Stimulated activated CD4-positive, alpha-beta T cell treated with anti-CD3 and anti-CD28 coated beads, TNF-alpha, amount 100 ng/mL, for 24 hours (primary cell): ENCODE data around the gene CCSER1.
"Not testable (repeated sequence)": the region's sequence is repeated elsewhere in the genome, so short reads cannot be mapped to it uniquely, and the experiment has no call there.

Source experiments
- DNase-seq, 3 experiments: peaks; one replicate each; pipeline ENCODE4 v3.0.0-alpha.2; 2020; ENCODE audit warnings: low read depth in 3 of 3

The CCSER1 gene

DNA sequence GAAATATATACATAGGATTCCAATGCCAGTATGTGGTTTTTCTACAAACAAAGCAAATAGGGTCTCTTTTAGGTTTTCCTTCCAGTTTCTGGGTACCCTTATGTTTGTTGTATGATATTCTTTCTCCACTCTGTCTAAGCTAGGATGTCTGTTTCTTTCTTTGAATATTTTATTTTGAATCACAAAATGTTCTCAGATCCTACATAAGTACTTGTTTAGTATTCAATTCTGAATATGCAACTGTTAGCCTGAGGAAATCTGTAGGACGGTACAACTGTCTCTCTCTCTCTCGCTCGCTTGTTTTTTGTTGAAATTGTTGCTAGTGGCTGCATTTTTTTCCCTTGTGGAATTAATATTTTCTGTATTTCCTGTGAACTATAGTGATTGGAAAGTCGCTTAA lies 163.2 kb downstream of the CCSER1 start:
- DNase-seq = no peak

DNA sequence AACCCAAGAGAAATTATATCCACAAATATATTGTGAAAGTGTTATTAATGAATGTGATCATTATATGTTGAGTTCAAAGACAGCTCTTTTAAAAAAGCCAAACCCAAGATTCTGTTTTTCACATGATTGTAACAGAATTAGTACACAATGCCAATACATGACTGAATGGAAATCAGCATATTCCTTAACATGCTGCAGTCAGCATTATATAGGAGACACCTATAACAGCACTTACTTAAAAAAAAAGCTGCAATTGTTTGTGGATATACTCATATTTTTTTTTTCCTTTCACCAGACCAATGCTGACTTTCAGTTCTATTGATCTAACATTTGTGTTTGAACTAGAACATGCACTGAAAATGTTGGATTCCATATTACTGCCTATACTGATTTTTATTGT lies 165.2 kb downstream of the CCSER1 start:
- no peak for DNase-seq

DNA sequence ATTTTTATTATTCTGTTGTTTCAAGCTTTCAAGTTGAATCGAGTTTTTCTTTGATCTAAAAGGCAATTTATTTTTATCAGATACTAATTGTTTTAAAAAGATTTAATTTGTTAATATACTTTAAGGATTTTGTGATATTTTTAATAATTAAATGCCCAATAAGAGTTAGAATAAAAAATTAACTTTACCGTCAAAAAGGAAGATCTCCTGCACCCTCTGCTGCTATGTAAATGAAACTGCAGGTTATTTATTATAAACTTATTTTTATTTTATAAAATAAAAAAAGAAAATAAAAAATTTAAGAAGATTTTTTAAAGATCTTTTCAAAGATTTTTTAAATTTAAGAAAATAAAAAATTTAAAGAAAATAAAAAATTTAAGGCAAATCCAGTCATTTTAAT lies 166.1 kb downstream of the CCSER1 start:
- DNase-seq = no peak

DNA sequence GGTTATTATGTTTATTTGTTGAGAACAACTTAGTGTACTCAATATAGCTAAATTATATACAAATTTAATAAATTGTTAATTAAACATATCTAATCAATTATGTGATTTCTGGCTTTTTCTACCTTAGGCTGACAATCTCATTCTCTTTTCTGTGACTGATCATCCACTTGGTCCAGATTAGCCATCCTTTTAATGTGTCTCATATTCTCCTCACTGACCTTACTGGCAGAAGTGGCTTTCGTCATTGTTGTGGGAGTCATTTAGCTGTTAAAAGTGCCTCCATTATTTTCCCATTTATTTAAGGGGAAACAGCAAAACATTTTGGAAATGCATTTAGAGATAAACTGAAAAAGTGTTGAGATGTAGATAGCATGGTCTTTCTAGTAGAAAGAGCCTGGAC lies 172.2 kb downstream of the CCSER1 start:
- DNase-seq = no peak

DNA sequence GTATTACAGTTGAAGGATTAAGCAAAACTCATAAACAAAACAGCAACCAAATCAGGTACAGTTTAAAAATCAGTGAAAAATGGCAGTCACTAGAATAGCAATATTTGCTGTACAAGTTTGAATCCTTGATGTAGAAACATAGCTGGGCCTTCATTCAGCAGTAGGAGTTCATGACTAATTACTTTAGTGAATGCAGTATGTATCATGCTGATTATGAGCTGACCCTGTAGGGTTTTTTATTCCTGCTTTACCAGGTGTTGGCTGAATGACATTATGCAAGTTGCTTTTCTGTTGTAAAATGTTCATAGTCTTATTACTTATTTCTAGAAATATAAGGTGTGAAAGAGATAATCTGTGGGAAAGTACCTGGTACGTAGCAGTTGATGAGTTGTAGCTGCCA lies 179.6 kb downstream of the CCSER1 start:
- DNase-seq = no peak

DNA sequence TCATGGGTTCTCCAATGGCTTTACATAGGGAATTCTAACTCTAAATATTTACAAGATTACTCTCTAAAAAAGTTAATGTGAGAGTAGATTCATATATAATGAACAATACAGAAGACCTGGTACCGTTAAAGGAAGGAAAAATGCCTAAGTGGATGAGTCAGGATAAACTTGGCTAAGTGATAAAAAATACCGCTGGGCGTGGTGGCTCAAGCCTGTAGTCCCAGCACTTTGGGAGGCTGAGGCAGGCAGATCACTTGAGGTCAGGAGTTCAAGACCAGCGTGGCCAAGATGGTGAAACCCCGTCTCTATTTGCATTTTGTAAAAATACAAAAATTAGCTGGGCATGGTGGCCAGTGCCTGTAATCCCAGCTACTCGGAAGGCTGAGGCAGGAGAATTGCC lies 189.9 kb downstream of the CCSER1 start:
- not testable (repeated sequence) for DNase-seq

DNA sequence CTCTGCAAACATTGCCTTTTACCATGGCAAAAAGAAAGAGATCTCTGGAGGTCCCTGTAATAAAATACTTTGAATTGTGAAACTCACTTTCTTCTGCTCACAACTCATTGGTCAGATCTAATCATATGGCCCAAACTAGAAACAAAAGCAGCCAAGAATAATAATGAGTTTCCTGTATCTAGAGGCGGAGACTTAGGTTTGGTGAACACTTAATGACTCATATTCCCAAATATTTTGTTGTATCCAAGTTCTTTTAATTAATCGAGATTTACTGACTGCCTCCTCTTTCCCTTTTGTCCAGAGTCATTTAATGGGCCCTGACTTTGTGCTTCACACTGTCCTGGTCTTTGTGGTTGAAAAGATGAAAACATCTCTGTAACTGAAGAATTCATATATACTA lies 190.6 kb downstream of the CCSER1 start:
- no peak for DNase-seq

DNA sequence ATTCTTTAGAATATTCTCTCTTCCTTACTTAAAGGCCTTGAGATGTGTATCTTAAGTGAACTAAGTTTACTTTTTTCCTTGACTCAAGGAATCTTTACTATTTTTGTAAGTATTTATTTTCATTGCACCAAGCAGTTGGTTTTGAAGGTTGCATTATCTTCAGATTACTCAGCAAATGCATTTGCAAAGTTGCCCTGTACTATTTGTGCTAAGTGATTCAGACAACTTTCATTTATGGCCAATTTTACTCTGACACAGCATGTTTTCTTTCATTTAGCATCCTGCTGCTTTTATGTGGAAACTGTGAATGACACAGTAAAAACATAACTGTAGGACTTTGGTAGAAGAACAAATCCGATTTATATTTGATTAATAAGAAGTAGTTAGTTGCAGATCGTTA lies 191.0 kb downstream of the CCSER1 start:
- DNase-seq = no peak

DNA sequence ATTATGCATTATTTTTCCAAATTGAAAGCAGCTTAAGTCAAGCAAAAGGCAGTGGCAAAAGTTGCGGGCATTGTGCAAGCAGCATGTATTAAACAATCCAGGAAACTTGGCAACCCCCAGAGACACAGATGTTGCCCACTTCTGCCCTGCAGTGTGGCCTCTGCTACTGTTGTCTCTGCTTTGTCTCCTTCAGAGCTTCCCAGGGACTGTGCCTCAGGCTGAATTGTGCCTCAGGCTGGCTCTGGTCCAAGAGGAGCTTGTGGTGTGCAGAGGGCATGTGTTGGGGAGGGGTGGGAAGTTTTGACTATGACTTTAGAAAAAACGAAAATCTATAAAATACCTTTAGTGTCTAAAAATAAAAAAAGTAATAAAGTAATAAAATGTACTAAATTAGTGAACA lies 201.4 kb downstream of the CCSER1 start:
- no peak for DNase-seq

DNA sequence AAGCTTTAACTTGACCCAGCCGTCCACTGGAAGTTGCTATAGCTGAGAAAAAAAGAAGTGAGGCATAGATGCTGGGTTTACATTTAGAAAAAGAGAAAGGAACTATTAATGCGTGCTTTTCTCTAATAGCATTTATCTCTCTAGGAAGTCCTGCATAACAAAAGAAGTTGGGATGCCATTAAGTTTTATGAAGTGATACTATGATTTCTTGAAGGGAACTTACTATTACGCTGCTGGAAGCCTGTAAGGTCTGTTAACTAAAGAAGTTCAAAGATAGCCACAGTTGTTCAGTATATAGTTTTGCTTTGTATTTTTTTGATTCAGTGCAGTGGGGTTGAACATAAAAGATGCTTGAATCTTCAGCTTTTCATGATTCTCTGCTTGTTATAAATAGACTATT lies 203.4 kb downstream of the CCSER1 start:
- DNase-seq = no peak

DNA sequence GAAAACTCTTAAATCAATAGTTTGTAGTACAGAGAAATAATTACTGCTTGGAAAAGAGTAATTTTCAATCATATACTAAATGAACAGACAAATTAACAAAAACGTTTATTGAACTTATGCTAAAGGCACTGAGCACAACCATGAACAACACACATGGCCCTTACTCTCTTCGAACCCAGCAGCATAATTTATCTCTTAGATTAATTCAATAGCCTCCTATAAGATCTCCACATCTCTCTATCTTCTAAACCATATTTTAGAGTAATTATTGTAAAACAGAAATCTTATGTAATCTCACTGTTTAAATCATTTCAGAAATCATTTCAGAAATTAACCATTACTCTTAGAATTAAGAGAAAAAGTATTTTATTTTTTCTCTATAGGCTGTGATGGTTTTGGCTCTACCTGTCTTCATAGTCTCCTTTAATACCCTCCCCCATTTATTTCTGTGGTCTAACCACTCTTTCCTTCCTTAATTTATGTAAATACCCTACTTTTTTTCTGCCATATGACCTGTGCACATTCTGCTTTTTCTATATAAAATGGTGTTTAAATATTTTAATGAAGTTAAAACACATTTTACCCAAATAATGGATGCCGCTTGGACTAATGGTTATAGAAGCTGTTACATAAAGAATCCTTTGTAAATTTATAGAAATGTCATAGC lies 218.5 kb downstream of the CCSER1 start:
- no peak for DNase-seq

DNA sequence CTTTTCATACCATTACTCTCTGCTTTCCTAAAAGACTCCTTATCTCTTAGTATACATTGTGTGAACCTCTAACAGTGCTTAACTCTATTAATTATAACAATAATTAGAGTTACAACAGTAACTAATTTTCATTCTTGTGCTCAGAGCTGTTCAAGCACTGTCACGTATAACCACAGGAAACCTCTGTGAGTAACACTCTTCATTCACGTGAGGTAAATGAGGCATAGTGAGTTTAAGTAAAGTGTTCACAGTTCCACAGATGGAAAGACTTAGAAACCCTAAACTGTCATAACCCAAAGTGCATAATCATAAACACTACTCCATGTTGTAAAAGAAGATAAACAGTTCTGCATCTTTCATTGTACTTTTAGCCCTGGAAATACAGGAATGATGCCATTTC lies 222.4 kb downstream of the CCSER1 start:
- DNase-seq = no peak

DNA sequence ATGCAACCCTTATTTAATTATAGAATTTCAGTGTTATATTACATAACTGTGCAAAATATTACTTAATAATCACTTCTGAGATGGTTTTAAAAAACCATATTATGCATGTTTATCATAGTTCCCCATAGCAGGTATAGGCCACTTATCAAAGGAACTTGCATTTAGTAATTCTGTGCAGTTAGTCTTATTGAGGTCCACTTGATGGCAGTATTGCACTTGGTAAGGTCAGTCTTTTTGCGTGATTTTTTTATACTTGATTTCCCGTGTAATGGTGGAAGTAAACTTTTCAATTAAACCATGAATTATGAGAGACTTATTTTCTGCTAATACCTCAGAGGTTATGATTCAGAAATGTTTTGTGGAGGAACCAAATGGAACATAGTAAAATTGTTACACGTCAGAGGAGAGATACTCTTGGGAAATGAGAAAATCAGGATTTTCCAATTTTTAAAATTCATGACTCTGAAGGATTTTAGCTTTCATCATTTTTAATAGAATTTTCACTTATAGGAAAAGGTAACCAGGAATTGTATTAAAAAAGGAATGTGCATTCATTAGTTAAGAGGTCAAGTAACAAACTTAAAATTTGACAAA lies 230.0 kb downstream of the CCSER1 start:
- no peak for DNase-seq

DNA sequence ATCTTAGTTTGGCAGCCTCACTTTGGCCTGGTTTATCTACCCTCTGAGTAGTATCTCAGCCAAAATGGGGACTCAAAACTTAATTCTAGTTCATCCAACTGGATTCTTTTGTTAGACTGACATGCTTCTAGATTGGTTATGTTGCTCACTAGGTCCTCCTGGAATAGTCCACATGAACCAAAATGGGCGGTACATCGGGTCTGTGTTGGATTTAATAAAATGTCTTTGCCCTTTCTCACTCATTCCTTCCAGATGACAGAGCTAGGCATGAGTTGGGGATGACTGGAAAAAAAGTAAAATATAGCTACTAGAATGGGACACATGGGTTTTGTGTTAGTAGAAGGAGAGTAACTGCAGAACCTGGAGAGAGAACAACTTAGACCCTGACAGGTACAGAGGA lies 247.9 kb downstream of the CCSER1 start:
- DNase-seq = no peak

DNA sequence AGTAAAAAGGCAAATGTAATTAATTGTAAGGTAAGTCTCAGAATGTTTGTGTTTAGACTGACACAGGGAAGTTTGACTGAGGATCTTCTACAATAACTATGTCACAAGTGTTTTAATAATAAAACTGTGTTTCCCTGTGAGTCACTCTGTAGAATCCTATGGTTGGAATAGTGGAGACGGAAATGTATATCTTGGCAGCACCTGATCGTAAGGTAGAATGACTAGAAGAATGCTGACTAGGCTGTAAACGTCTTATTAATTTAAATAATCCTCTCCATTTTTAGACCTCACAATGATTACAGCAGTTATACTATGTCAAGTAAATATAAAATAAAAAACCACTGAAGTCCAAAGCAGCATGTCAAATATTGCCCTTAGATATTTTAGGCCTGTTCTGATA lies 266.0 kb downstream of the CCSER1 start:
- DNase-seq = no peak

DNA sequence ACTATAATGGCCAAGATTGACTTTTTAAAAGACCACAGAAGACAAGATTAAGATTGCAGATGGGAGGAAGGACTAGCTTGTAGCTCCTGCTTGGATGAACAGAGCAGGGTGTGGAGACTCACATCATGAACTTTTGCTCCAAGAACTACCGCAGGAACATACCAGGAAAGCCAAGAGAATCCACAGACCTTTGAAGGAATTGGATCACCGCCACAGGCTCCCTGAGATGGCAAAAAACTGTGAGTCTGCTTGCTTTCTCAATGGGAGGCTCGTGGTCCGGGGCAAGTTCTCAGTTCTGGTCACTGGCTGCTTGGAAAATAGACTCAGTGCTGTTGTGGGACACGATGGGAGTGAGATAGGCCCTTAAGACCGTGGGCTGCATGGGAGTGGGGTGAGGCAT lies 276.6 kb downstream of the CCSER1 start:
- no peak for DNase-seq

DNA sequence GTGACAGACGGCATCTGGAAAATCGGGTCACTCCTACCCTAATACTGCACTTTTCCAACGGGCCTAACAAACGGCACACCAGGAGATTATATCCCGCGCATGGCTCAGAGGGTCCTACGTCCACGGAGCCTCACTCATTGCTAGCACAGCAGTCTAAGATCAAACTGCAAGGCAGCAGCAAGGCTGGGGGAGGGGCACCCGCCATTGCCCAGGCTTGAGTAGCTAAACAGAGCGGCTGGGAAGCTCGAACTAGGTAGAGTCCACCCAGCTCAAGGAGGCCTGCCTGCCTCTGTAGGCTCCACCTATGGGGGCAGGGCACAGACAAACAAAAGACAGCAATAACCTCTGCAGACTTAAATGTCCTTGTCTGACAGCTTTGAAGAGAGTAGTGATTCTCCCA lies 280.7 kb downstream of the CCSER1 start:
- not testable (repeated sequence) for DNase-seq

DNA sequence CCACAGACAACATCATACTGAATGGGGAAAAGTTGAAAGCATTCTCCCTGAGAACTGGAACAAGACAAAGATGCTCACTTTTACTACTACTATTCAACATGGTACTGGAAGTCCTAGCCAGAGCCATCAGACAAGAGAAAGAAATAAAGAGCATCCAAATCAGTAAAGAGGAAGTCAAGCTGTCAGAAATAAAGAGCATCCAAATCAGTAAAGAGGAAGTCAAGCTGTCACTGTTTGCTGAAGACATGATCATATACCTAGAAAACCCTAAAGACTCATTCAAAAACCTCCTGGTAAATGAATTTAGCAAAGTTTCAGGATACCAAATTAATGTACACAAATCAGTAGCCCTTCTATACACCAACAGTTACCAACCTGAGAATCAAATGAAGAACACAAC lies 285.6 kb downstream of the CCSER1 start:
- DNase-seq = not testable (repeated sequence)

DNA sequence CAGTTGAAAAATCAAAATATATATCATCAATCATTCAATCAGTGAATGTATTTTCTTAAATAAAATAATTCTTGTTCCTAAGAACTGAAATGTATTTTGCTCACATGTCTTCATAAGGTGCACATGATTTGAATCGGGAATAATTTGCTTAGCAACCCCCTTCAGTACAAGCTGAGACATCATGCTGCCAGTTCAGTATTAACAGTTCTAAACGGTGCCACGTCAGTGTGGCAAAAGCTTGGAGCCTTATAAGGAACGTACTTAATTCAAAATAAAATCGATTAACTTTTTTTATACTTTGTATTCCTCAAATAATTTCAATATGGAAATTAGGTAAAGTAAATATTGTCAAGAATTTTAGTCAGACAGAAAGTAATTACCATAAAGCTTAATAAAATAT lies 287.9 kb downstream of the CCSER1 start:
- no peak for DNase-seq

DNA sequence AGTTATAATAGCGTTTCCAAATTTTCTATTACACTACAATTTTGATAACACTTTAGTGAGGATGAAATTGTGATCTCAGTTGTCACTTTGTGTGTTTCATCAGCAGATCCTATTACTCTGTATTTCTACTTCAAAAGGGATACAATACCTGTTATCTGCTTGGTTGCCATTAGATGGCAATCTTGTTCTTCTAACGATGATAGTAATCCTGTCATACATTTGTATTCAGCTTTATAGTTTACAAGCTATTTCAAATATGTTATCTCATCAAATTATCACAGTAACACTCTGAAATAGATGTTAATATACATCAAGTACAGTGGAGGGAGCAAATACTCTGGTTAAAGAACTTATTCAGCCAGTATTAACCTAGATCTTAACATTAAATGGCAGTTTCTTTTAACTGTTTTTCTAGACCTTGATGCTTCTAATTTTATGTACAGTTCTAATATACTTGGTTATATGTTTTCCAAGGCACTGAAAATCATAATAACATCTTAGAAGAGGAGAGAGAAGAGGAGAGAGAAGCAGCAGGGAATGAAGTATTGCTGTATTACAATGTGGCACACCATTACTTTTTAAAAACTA lies 292.0 kb downstream of the CCSER1 start:
- DNase-seq = no peak

DNA sequence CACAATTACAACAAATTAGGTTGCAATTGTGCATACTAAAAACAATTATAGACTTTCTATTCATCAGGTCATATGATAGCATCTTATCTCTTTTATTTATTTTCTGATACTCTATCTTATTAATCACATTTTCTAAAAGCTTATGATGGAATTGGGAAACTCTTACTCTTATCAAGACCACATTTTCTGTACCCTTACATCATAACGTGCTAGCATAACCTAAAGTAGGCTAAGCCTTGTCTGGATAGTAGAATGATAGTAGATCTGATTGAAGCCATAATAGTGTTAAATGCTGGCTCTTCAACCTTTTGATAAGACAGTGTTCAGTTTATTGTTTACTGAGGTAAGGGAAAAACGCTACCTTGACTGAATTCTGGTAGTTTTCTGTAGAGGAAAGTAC lies 294.0 kb downstream of the CCSER1 start:
- DNase-seq = no peak

DNA sequence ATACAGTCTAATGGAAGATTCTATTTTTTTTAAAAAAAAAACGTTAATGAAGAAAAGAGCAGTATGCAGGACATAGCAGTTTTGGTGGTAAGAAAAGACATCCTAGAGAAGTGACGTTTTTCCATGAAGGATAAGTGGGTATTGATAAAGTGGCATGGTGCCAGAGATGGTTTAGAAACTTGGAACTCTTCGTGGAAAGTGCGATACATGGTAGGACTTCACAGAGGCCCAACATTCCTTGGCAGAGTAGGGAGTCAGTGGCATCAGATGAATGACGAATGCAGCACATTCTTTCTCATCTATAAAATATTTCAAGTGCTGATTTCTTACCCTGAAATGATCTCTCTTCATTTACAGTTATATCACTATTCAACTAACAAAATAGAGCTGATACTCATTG lies 298.7 kb downstream of the CCSER1 start:
- DNase-seq = no peak

DNA sequence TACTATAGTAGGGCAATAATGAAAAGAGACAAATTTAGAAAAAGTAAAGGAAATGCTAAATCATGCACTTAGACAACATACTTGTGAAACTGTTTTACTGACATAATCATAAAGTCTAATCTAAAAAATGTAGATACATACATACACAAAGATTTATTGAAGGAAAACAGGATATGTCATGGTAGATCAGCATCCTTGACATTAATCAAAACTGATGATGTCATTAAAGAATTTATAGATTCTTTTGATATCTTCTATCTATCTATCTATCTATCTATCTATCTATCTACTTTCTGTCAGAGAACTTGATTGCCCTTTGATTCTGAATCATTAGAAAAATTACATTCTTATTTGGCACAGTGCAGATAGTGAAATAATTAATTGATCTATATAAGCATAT lies 311.3 kb downstream of the CCSER1 start:
- DNase-seq = no peak

DNA sequence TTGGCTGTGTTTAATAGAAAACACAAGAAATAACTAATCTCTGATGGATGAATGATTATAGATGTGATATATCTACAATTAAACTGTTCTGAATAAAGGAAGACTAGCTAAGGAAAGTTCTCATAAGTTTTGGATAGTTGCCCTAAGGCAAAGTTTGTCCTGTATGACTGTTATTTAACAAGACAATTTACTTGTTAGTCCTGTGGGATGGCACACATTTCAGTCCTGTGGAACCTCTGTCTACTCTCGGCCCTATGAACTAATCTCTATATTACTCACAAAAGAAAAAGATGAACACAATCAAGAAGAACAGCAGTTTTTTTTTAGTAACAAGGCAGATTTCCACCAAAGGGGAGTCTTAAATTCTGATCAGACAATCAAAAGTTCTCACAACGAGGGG lies 314.6 kb downstream of the CCSER1 start:
- no peak for DNase-seq
